OCI-LY3 (cell line): ENCODE results near the gene FAM53B.

ENCODE experiments used
- EZH2phosphoT487 ChIP-seq: fragments of 200-600 bp; shearing (Covaris generic); IDR thresholded peaks from 2 replicates; pipeline ENCODE4 v1.6.1; 2018; ENCODE audit warnings: antibody characterized with exemption, mixed run types, low read depth
- TF ChIP-seq, protein P1 (sequence below): fragments of 200-600, 300-600 bp; sonication (generic); IDR thresholded peaks from 2 replicates; pipeline ENCODE4 v1.5.1; 2014; ENCODE audit warnings: antibody characterized with exemption, low read length, low read depth

DNA sequence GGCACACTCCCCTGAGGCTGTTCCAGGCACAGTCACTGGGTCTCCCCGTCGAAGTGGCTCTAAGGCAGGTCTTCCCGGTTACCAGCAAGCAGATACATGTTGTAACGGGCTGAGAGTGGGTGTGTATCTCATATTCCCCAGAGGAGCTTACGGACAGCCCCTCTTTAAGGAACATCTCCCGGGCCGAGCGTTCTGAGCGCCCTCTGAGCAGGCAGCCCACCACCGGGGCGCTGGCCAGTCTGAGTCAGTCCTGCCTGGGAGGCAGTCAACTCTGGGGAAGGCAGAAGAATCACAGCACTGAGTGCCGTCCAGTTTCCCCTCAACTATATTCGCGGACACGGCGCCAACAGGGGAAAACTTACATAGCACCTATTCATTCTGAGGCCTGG, 165.2 kb downstream of the FAM53B start:
- TF ChIP-seq, protein P1, sequence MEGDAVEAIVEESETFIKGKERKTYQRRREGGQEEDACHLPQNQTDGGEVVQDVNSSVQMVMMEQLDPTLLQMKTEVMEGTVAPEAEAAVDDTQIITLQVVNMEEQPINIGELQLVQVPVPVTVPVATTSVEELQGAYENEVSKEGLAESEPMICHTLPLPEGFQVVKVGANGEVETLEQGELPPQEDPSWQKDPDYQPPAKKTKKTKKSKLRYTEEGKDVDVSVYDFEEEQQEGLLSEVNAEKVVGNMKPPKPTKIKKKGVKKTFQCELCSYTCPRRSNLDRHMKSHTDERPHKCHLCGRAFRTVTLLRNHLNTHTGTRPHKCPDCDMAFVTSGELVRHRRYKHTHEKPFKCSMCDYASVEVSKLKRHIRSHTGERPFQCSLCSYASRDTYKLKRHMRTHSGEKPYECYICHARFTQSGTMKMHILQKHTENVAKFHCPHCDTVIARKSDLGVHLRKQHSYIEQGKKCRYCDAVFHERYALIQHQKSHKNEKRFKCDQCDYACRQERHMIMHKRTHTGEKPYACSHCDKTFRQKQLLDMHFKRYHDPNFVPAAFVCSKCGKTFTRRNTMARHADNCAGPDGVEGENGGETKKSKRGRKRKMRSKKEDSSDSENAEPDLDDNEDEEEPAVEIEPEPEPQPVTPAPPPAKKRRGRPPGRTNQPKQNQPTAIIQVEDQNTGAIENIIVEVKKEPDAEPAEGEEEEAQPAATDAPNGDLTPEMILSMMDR, result no peak
- TF ChIP-seq EZH2phosphoT487, result no peak
